Thyroid gland (tissue), 4 donors: ENCODE measurements around the gene MDK. TPM values are rescaled to one million over a fixed set of nuclear protein-coding genes. Genes with fewer than 3 reads are reported as not detected.
A peak's percentile ranks its signal among the peaks of the same experiment; 100 is the strongest.
"Not testable (repeated sequence)": the region's sequence is repeated elsewhere in the genome, so short reads cannot be mapped to it uniquely, and the experiment has no call there.

Experiments used
- DNase-seq, 2 donors: peaks; one replicate each; pipeline ENCODE4 v3.0.0-alpha.2; 2019
- H3K27ac ChIP-seq, 3 donors: fragments of 200-600 bp; sonication (generic); 1 replicate in 2 of 3; 2 replicates in 1 of 3; pipeline ENCODE4 v1.5.1; 2016 to 2019; ENCODE audit warnings: mild to moderate bottlenecking in 1 of 3, moderate library complexity in 1 of 3
- H3K27me3 ChIP-seq: fragments of 200-600 bp; sonication (generic); one replicate; pipeline ENCODE4 v1.5.1; 2019
- H3K36me3 ChIP-seq, 2 donors: fragments of 200-600 bp; sonication (generic); one replicate each; pipeline ENCODE4 v1.5.1; 2016 to 2019
- H3K4me1 ChIP-seq, 2 donors: fragments of 200-600 bp; sonication (generic); one replicate each; pipeline ENCODE4 v1.5.1; 2017 to 2019
- H3K4me3 ChIP-seq, 3 donors: fragments of 200-600 bp; sonication (generic); replicated peaks in 1 of 3; 1 replicate in 2 of 3; 2 replicates in 1 of 3; pipeline ENCODE4 v1.5.1; 2016; ENCODE audit warnings: mild to moderate bottlenecking in 1 of 3
- H3K9me3 ChIP-seq: fragments of 200-600 bp; sonication (generic); one replicate; pipeline ENCODE4 v1.5.1; 2017
- CTCF ChIP-seq, 6 experiments: fragments of 200-600 bp in 3 of 6; fragments of 450-650 bp in 3 of 6; sonication (generic) in 3 of 6; IDR thresholded peaks; one replicate each; pipeline ENCODE4 v1.5.1; 2016 to 2019; ENCODE audit warnings: antibody characterized with exemption in 6 of 6, mild to moderate bottlenecking in 2 of 6, inconsistent platforms in 1 of 6, moderate library complexity in 1 of 6
- POLR2A ChIP-seq, 2 donors: fragments of 450-650 bp; IDR thresholded peaks; one replicate each; pipeline ENCODE4 v1.6.1; 2017; ENCODE audit warnings: antibody characterized with exemption in 2 of 2, mild to moderate bottlenecking in 2 of 2, moderate library complexity in 1 of 2
- WGBS, 2 donors: methylation state at CpG; one replicate each; pipeline ENCODE4 v1.1.5; 2017; 5-methylcytosine and 5-hydroxymethylcytosine counted together
- intact Hi-C: fragments of 100-400 bp; cut with DNase I; formaldehyde crosslinking; loops from one replicate; pipeline ENCODE4 v1.15.1; 2023
- total RNA-seq, 4 donors: library from RNA; depleted of rRNA; stranded (reverse); fragments of >200 nt; gene quantifications; one replicate each; pipeline ENCODE4 v1.2.3, GENCODE V29; 2016

The MDK gene
- total RNA-seq, 4 donors from 2014 or later = 3.3 to 24.3 (median 16.7) TPM

GRCh38 chr11:46376258-46377050 is 5.0 kb upstream of the MDK start:
- intact Hi-C loops = no loop called here
- Histone ChIP-seq H3K27me3 (no peaks in the 10 kb centered on the region), H3K4me3 (no peak overlapping the region), H3K36me3 (peaks cover 26 to 36% of the 10 kb centered on the region in 2 donors), H3K9me3 (no peaks in the 10 kb centered on the region), H3K27ac (no peak overlapping the region), H3K4me1 (no peaks in the 10 kb centered on the region)
- no peak for DNase-seq
- no peak for TF ChIP-seq POLR2A (IDR thresholded peaks at IDR 0.05)
- no peak for TF ChIP-seq CTCF (IDR thresholded peaks at IDR 0.05)
- 91 to 92% methylated on average over 19 of the region's 19 CpGs for WGBS, 2 donors

- DNase-seq = no peak
- H3K36me3 ChIP-seq = peaks cover 26 to 32% of the 10 kb centered on the region in 2 donors
- no peaks in the 10 kb centered on the region for H3K27me3 ChIP-seq
- no peak overlapping the region for H3K27ac ChIP-seq
- TF ChIP-seq CTCF (IDR thresholded peaks at IDR 0.05) (no peak), POLR2A (IDR thresholded peaks at IDR 0.05) (no peak)
- intact Hi-C loops = no loop called here
- 96 to 99% methylated on average over 11 of the region's 11 CpGs for WGBS, 2 donors
- H3K9me3 ChIP-seq = no peaks in the 10 kb centered on the region
- peaks cover 6 to 7% of the 10 kb centered on the region in 2 donors for H3K4me1 ChIP-seq
- no peak overlapping the region for H3K4me3 ChIP-seq
These were observed 4.2 kb upstream of the MDK start for GRCh38 chr11:46377290-46377689.

- Histone ChIP-seq H3K36me3 (peaks cover 26% of the 10 kb centered on the region in 2 donors), H3K9me3 (no peaks in the 10 kb centered on the region), H3K4me3 (no peak overlapping the region), H3K27me3 (no peaks in the 10 kb centered on the region), H3K27ac (no peak overlapping the region), H3K4me1 (peaks cover 8 to 12% of the 10 kb centered on the region in 2 donors)
- 88 to 91% methylated on average over 4 to 5 of the region's 5 CpGs for WGBS, 2 donors
- TF ChIP-seq POLR2A (IDR thresholded peaks at IDR 0.05) (no peak), CTCF (IDR thresholded peaks at IDR 0.05) (no peak)
- DNase-seq = no peak
- intact Hi-C loops = no loop called here
These were observed 3.6 kb upstream of the MDK start for GRCh38 chr11:46377831-46378230.

- no peak overlapping the region for H3K4me3 ChIP-seq
- WGBS, 2 donors = 79 to 80% methylated on average over 9 to 10 of the region's 10 CpGs
- no peaks in the 10 kb centered on the region for H3K9me3 ChIP-seq
- intact Hi-C loops = no loop called here
- no peak for DNase-seq
- H3K27ac ChIP-seq = no peak overlapping the region
- no peaks in the 10 kb centered on the region for H3K27me3 ChIP-seq
- peaks cover 26% of the 10 kb centered on the region in 2 donors for H3K36me3 ChIP-seq
- TF ChIP-seq CTCF (IDR thresholded peaks at IDR 0.05) (no peak), POLR2A (IDR thresholded peaks at IDR 0.05) (no peak)
- peaks cover 8 to 16% of the 10 kb centered on the region in 2 donors for H3K4me1 ChIP-seq
These were observed 3.2 kb upstream of the MDK start for GRCh38 chr11:46378296-46378695.

- Histone ChIP-seq H3K27me3 (no peaks in the 10 kb centered on the region), H3K27ac (no peak overlapping the region), H3K9me3 (no peaks in the 10 kb centered on the region), H3K4me3 (no peak overlapping the region), H3K4me1 (peaks cover 8 to 16% of the 10 kb centered on the region in 2 donors), H3K36me3 (peaks cover 21 to 26% of the 10 kb centered on the region in 2 donors)
- TF ChIP-seq CTCF (IDR thresholded peaks at IDR 0.05) (no peak), POLR2A (IDR thresholded peaks at IDR 0.05) (no peak)
- WGBS, 2 donors = 89 to 90% methylated on average over 7 to 17 of the region's 20 CpGs
- intact Hi-C loops = no loop called here
- no peak for DNase-seq
These were observed 2.5 kb upstream of the MDK start for GRCh38 chr11:46378811-46379481.

GRCh38 chr11:46379482-46380293 is 1.8 kb upstream of the MDK start:
- H3K9me3 ChIP-seq, intact Hi-C loops, H3K4me3 ChIP-seq, H3K27me3 ChIP-seq: not testable (repeated sequence)
- DNase-seq = peak in 1 of 2 donors; percentile 39
- H3K36me3 ChIP-seq = peaks cover 15 to 21% of the 10 kb centered on the region in 2 donors
- peaks cover 8 to 16% of the 10 kb centered on the region in 2 donors for H3K4me1 ChIP-seq
- H3K27ac ChIP-seq = peak overlapping the region in 2 of 3 donors; percentile 12 to 70
- WGBS, 2 donors = 65 to 100% methylated on average over 1 to 31 of the region's 36 CpGs
